HG03354 (cell line): ENCODE data around the gene TRAPPC11.

Source experiments
- ATAC-seq: cut with Tn5 transposase; IDR thresholded peaks from one replicate; pipeline ENCODE4 v1.9.1; 2021; ENCODE audit warnings: mild to moderate bottlenecking; ENCODE audit not compliant: unreplicated experiment, poor library complexity, severe bottlenecking

The TRAPPC11 gene

DNA sequence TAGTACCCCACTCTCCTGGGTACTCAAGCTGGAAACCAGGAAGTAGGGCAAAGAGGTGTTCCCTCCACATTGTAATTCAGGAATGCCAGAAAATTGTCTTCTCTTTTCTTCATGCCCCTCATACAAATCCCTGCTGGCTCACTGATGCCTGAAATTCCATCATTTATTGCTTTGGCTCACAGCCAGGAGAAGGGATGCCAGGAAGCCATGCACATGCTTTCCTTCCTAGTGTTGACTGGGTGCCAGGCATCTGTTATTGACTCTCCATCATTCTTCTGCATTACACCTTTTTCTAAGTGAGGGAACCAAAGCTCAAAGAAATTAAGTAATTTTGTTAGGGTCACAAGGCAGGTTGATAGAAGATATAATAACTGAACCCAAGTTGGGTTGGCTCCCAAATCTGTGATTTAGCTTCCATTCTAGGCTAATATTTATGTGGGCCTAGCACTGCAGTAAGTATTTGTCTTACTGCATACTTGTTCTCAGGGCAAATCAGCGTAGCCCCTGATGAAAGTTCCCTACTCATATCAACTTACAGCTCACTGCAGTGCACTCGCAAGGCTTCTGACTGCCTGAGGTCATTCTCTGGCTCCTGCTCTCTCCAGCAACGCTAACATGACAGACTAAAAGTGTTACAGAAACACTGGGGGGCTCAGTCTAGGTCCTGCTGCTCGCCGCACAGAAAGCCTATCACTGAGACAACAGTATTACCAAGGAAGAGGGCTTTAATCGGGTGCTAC, 89.0 kb downstream of the TRAPPC11 start:
- ATAC-seq, result no peak

DNA sequence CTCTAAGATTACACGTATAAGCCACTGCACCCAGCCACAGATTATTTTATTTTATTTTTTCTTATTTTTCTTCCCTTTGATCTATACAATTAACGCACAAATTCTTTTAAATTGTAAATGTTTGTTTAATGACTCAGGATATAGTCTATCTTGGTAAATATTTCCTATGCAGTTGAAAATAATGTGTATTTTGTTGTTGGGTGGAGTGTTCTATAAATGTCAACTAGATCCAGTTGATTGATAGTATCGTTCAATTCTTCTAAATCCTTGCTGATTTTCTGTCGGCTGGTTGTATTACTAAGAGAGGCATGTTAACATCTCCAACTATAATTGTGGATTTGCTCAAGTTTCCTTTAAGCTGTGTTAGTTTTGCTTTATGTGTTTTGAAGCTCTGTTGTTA, 92.0 kb downstream of the TRAPPC11 start:
- ATAC-seq, result no peak

DNA sequence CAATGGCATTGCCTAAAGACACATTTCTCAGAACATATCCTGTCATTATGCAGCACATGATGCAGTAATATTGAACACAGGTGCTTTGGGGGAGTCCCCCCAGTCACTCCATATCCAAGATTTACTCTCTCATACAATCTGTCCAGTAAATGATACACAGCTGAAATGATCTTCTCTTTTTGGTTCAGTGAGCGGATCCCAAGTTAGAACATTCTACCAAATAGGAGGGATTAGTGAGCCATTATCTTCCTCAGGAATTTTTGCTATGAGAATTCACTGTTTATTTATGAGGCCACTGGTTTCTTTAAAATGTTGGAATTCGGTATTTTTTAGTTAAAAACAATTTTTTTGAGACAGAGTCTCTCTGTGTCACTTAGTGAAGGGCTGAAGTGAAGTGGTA, 96.5 kb downstream of the TRAPPC11 start:
- ATAC-seq, result no peak

DNA sequence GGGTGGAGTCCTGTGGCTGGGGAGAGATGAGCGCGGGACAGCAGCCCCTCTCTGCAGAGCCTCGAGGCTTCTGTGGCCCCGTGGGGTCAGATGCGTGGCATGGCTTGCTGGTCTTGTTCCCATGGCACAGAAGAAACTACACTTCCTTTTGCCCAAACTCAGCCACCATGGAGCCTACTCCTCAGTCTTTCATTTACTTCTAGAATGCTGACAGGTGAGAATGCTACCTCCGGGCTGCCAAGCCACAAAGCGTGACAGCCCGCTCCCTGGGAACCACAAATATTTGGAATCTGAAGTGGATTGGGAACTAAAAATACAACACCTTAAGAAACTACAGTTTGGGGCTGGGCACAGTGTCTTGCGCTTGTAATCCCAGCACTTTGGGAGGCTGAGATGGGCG, 98.0 kb downstream of the TRAPPC11 start:
- ATAC-seq, result no peak

DNA sequence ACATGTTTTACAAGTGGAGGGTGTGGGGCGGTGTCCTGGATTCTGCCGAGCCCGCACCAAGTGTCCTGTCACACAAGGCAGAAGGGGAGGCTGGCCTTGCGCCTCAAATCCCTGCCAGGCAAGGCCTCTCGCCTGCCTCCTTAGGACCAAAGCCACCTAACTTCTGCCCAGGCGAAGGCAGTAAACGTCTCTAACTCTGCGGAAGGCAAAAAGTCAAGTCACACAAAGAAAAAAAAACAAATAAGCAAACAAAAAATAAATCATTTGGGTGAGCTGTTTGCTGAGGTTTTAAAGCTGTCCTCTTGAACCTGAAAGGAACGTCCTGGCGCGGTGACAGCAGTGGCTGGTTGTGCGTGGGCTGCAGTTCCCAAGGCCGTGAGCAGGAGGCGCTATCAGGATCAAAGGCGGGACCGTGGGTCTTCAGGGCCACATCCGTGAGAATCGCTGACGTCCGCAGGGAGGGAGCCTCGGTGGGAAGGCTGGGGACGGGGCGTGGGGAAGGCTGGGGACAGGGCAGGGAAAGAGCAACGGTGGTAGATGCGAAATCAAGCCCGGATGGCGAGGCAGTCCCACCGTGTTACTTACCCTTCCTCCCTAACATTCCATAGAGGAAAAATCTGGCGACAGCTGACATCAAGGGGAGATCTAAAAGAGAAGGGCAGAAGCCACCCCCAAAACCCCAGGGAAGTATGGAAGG, 99.1 kb downstream of the TRAPPC11 start:
- no peak for ATAC-seq

DNA sequence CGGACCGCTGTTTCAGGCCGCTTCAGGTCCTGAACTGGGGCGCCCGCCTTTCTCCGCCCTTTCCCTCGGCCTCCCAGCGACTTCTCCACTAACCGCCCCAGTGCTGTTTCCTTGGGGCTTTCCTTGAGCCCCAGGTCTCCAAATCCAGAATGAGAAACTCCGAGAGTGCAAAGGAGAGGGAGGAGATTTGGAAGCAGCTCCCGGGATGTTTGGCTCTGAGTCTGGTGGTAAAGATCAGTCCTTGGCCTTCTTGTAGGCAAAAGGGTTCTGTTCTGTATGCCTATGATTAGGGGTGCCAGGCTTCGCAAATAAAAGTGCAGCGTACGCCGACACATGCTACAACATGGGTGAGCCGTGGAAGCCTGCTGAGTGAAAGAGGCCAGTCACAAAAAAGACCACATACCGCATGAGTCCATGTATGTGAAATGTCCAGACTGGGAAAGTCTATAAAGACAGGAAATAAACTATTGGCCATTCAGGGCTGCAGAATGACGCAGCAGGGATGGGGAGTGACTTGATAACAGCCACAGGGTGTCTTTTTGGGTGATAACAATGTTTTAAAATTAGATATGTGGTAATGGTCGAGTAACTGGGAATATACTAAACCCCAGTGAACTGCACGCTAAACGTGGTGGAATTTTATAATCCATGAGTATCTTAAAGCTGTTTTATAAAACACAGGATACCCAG, 99.8 kb downstream of the TRAPPC11 start:
- ATAC-seq, result no peak

DNA sequence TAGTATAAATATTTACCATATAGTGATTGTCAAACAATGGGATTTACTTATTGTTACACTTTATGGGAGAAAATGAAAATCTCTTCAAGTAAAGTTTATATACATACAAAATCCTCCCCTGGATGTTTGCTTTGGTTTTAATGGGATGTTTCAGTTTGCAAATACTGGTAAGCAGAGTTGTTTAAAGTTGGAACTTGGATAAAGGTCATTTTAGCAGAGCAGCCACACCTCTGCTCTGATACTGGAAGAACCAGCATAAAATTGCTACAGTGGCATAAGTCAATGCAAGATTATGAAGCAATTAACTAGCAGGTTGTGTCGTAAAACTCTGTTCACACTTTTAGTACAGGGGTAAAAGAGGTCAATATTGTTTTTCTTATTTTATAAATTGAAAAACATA, 101.2 kb downstream of the TRAPPC11 start:
- no peak for ATAC-seq
